HAP-1 (cell line): Measurements from ENCODE around the gene MISP.

ENCODE experiments used
- DNase-seq, 2 experiments: peaks; one replicate each; pipeline ENCODE4 v3.0.0-alpha.2; 2016 to 2020; ENCODE audit warnings: low spot score in 2 of 2
- H3K27me3 ChIP-seq: fragments of 250-450 bp; sonication (Bioruptor Pico); 2 replicates; pipeline ENCODE4 v1.5.1; 2020; ENCODE audit warnings: low read depth, mild to moderate bottlenecking, moderate library complexity
- H3K36me3 ChIP-seq: fragments of 250-450 bp; sonication (Bioruptor Pico); replicated peaks from 2 replicates; pipeline ENCODE4 v1.5.1; 2020; ENCODE audit warnings: mild to moderate bottlenecking
- H3K4me1 ChIP-seq: fragments of 250-450 bp; sonication (Bioruptor Pico); 2 replicates; pipeline ENCODE4 v1.5.1; 2020; ENCODE audit warnings: mild to moderate bottlenecking
- H3K4me3 ChIP-seq: fragments of 250-450 bp; sonication (Bioruptor Pico); 2 replicates; pipeline ENCODE4 v1.5.1; 2020; ENCODE audit warnings: mild to moderate bottlenecking, moderate library complexity
- H3K9me3 ChIP-seq: fragments of 250-450 bp; sonication (Bioruptor Pico); 2 replicates; pipeline ENCODE4 v1.5.1; 2020; ENCODE audit warnings: mild to moderate bottlenecking, moderate library complexity
- in situ Hi-C: fragments of 300-500 bp; cut with MboI; formaldehyde crosslinking; loops from 3 replicates; pipeline ENCODE4 v1.14.3; 2020; ENCODE audit warnings: low sequenced_read_pairs, inconsistent platforms, mixed read lengths

MISP gene

DNA sequence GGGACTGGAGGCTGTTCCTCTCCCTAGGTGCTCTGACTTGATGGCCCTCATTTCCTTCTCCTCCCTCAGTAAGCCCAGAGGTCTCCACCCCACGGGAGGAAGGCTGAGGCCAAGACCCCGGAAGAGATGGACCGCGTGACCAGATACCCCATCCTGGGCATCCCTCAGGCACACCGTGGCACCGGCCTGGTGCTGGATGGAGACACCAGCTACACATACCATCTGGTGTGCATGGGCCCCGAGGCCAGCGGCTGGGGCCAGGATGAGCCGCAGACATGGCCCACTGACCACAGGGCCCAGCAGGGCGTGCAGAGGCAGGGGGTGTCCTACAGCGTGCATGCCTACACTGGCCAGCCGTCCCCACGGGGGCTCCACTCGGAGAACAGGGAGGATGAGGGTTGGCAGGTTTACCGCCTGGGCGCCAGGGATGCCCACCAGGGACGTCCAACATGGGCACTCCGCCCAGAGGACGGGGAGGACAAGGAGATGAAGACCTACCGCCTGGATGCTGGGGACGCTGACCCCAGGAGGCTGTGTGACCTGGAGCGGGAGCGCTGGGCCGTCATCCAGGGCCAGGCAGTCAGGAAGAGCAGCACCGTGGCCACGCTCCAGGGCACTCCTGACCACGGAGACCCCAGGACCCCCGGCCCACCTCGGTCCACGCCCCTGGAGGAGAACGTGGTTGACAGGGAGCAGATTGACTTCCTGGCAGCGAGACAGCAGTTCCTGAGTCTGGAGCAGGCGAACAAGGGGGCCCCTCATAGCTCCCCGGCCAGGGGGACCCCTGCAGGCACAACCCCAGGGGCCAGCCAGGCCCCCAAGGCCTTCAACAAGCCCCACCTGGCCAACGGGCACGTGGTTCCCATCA is 6.1 kb downstream of the MISP start:
- no peaks in the 10 kb centered on the region for H3K4me1 ChIP-seq
- no peaks in the 10 kb centered on the region for H3K36me3 ChIP-seq
- in situ Hi-C loops: no loop called here

DNA sequence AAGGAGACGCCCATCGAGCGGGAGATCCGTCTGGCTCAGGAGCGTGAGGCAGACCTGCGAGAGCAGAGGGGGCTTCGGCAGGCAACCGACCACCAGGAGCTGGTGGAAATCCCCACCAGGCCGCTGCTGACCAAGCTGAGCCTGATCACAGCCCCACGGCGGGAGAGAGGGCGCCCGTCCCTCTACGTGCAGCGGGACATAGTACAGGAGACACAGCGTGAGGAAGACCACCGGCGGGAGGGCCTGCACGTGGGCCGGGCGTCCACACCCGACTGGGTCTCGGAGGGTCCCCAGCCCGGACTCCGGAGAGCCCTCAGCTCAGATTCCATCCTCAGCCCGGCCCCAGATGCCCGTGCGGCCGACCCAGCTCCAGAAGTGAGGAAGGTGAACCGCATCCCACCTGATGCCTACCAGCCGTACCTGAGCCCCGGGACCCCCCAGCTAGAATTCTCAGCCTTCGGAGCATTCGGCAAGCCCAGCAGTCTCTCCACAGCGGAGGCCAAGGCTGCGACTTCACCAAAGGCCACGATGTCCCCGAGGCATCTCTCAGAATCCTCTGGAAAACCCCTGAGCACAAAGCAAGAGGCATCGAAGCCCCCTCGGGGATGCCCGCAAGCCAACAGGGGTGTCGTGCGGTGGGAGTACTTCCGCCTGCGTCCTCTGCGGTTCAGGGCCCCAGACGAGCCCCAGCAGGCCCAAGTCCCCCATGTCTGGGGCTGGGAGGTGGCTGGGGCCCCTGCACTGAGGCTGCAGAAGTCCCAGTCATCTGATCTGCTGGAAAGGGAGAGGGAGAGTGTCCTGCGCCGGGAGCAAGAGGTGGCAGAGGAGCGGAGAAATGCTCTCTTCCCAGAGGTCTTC is 7.1 kb downstream of the MISP start:
- DNase-seq: no peak
- in situ Hi-C loops: no loop called here
- no peaks in the 10 kb centered on the region for H3K36me3 ChIP-seq

More for the DNA sequence above, 6.1 kb downstream of the MISP start:
- Histone ChIP-seq H3K9me3 (peaks cover 13% of the 10 kb centered on the region), H3K4me3 (no peak overlapping the region), H3K27me3 (no peaks in the 10 kb centered on the region)
- DNase-seq: no peak

DNA sequence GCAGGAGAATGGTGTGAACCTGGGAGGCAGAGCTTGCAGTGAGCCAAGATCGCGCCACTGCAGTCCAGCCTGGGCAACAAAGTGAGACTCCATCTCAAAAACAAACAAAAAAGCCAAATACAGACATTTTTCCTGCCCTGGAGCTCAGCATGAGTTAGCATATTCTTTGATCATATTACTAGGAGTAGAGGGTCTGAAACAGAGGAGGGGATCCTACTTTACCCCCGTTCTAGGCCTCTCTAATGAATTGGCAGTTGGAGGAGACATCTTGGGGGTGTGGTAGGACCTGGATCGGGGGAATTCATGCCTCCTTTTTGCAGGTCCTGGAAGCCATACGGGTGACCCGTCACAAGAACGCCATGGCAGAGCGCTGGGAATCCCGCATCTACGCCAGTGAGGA is 12.3 kb downstream of the MISP start:
- in situ Hi-C loops: no loop called here
- DNase-seq: no peak
- Histone ChIP-seq H3K4me3 (no peak overlapping the region), H3K9me3 (peaks cover 13% of the 10 kb centered on the region), H3K36me3 (no peaks in the 10 kb centered on the region), H3K27me3 (no peaks in the 10 kb centered on the region), H3K4me1 (no peaks in the 10 kb centered on the region)

More for the DNA sequence above, 7.1 kb downstream of the MISP start:
- H3K4me1 ChIP-seq: no peaks in the 10 kb centered on the region
- H3K27me3 ChIP-seq: no peaks in the 10 kb centered on the region
- H3K9me3 ChIP-seq: peaks cover 16% of the 10 kb centered on the region
- no peak overlapping the region for H3K4me3 ChIP-seq

DNA sequence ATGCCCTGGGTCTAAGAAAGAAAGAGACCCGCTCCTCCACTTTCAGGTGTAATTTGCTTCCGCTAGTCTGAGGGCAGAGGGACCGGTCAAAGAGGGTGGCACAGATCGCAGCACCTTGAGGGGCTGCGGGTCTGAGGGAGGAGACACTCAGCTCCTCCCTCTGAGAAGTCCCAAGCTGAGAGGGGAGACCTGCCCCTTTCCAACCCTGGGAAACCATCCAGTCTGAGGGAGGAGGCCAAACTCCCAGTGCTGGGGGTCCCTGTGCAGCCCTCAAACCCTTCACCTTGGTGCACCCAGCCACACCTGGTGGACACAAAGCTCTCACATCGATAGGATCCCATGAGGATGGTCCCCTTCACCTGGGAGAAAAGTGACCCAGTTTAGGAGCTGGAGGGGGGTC is 13.0 kb downstream of the MISP start:
- H3K9me3 ChIP-seq: peaks cover 7% of the 10 kb centered on the region
- in situ Hi-C loops: no loop called here
- DNase-seq: no peak
- no peaks in the 10 kb centered on the region for H3K4me1 ChIP-seq
- no peaks in the 10 kb centered on the region for H3K27me3 ChIP-seq
- H3K36me3 ChIP-seq: no peaks in the 10 kb centered on the region
- no peak overlapping the region for H3K4me3 ChIP-seq

DNA sequence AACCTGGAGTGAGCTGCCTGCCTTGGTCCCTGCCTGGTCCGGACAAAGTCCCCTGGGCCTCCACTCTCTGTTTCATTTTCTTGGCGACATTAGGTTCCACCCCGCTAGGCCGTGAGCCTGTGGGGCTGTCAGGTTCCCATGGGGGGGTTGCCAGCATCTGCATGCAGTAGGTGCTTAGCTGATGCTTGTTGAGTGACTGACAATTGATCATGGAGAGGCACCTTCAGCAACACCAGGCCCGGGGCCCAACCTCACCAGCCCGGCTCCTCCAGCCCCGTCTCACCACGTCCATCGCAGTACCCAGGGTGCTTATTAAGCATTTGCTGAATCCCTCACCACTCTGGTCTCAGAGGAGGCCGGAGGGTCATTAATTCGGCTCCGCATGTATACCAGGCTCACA is 13.4 kb downstream of the MISP start:
- Histone ChIP-seq H3K36me3 (no peaks in the 10 kb centered on the region), H3K4me1 (no peaks in the 10 kb centered on the region), H3K4me3 (no peak overlapping the region), H3K27me3 (no peaks in the 10 kb centered on the region), H3K9me3 (peaks cover 5% of the 10 kb centered on the region; the same call in 1 of the 2 replicates)
- in situ Hi-C loops: no loop called here
- no peak for DNase-seq

DNA sequence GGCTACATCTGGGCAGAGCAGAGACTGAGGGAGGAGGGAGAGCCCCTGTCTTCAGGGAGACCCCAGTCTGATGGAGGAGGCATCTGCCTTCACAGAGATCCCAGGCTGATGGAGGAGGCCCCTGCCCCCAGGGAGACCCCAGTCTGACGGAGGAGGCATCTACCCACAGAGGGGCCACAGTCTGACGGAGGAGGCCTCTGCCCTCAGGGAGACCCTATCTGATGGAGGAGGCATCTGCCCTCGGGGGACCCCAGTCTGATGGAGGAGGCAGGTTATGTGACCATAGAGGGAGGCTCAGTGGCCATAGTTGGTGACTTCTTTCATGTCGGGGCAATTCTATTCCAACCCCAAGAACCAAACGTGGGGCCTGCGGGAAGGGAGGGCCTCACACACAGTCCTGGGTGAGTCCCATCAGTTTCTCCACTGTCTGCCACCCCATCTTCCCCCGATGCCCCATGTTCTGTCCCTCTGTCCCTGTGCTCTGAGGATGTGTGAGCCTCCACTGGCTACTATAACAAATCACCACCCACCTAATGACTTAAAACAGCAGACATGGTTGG is 14.3 kb downstream of the MISP start:
- no peak for DNase-seq
- in situ Hi-C loops: no loop called here
- H3K4me3 ChIP-seq: no peak overlapping the region
- peaks cover 5% of the 10 kb centered on the region; the same call in 1 of the 2 replicates for H3K9me3 ChIP-seq
- H3K36me3 ChIP-seq: no peaks in the 10 kb centered on the region
- no peaks in the 10 kb centered on the region for H3K27me3 ChIP-seq
- no peaks in the 10 kb centered on the region for H3K4me1 ChIP-seq

DNA sequence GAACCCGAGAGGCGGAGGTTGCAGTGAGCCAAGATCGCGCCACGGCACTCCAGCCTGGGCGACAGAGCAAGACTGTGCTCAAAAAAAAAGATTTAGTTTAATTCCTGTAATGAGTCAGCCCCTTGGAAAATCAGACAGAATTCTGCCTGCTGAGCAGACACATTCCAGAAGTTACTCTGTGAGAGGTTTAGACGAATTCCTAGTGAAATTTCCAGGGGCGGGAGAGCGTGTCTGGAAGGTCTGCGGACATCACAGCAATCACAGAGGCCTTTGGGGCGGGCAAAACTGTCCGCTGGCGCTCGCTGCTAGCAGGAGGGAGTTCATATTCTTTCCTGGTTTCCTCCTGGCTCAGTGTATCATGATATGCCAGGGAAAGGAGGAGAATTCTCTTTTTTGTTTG is 17.5 kb downstream of the MISP start:
- in situ Hi-C loops: no loop called here
- no peak for DNase-seq
- no peaks in the 10 kb centered on the region for H3K27me3 ChIP-seq
- no peak overlapping the region for H3K4me3 ChIP-seq
- no peaks in the 10 kb centered on the region for H3K36me3 ChIP-seq
- H3K9me3 ChIP-seq: no peaks in the 10 kb centered on the region
- peaks cover 3% of the 10 kb centered on the region for H3K4me1 ChIP-seq

DNA sequence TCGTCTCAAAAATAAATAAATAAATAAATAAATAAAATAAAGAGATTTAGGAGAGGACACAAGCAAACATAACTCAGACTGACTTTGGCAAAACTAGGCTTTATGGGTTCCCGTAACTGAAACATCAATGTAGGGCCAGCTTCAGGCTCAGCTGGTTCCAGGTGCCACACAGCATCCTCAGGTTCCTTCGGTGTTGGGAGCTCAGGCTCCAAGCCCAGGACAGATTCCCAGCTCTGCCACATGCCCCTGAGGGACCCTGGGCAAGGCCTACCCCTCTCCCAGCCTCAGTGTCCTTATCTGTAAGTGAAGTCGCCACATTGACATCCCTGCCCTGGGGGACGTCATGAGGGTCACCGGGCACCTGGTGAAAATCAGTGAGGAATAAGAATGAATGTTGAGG is 18.7 kb downstream of the MISP start:
- DNase-seq: no peak
- Histone ChIP-seq H3K27me3 (no peaks in the 10 kb centered on the region), H3K36me3 (no peaks in the 10 kb centered on the region), H3K9me3 (no peaks in the 10 kb centered on the region), H3K4me1 (peaks cover 3% of the 10 kb centered on the region), H3K4me3 (no peak overlapping the region)
- in situ Hi-C loops: loop anchor here (10.0 kb wide), 1 partner anchor 215 kb away; the partner anchor contains the start of gene WDR18

DNA sequence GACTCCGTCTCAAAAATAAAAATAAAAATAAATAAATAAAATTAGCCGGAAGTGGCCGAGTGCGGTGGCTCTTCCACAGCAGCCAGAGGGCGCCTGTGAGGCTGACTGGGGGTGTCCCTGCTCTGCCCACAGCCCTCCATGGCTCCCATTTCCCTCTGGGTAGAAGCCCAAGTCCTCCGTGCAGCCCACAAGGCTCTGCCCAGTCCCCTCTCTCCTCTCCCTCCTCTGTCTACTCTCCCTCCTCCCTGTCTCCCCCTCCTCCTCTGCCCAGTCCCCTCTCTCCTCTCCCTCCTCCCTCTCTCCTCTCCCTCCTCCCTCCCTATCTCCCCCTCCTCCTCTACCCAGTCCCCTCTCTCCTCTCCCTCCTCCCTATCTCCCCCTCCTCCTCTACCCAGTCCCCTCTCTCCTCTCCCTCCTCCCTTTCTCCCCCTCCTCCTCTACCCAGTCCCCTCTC is 20.4 kb downstream of the MISP start:
- H3K9me3 ChIP-seq: no peaks in the 10 kb centered on the region
- peaks cover 3% of the 10 kb centered on the region for H3K4me1 ChIP-seq
- no peaks in the 10 kb centered on the region for H3K36me3 ChIP-seq
- in situ Hi-C loops: loop anchor here (10.0 kb wide), 1 partner anchor 213 kb away; the partner anchor contains the start of gene WDR18
- H3K27me3 ChIP-seq: no peaks in the 10 kb centered on the region
- peak; percentile 33 to 80 for DNase-seq
- H3K4me3 ChIP-seq: no peak overlapping the region

DNA sequence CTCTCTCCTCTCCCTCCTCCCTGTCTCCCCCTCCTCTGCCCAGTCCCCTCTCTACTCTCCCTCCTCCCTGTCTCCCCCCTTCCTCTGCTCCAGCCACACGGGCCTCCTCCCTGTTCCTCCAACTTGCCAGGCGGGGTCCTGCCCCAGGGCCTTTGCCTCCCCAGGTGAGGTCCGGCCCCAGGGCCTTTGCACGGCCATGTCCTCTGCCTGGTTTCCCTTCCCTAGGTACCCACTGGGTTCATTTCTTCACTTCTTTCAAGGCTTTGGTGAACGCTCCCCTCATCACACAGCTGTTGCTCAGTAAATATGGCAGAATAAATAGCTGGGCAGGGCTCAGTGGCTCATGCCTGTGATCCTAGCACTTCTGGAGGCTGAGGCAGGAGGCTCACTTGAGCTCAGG is 21.2 kb downstream of the MISP start:
- in situ Hi-C loops: loop anchor here (10.0 kb wide), 1 partner anchor 213 kb away; the partner anchor contains the start of gene WDR18
- Histone ChIP-seq H3K36me3 (no peaks in the 10 kb centered on the region), H3K4me1 (peaks cover 3% of the 10 kb centered on the region), H3K4me3 (no peak overlapping the region), H3K9me3 (no peaks in the 10 kb centered on the region), H3K27me3 (no peaks in the 10 kb centered on the region)
- no peak for DNase-seq

DNA sequence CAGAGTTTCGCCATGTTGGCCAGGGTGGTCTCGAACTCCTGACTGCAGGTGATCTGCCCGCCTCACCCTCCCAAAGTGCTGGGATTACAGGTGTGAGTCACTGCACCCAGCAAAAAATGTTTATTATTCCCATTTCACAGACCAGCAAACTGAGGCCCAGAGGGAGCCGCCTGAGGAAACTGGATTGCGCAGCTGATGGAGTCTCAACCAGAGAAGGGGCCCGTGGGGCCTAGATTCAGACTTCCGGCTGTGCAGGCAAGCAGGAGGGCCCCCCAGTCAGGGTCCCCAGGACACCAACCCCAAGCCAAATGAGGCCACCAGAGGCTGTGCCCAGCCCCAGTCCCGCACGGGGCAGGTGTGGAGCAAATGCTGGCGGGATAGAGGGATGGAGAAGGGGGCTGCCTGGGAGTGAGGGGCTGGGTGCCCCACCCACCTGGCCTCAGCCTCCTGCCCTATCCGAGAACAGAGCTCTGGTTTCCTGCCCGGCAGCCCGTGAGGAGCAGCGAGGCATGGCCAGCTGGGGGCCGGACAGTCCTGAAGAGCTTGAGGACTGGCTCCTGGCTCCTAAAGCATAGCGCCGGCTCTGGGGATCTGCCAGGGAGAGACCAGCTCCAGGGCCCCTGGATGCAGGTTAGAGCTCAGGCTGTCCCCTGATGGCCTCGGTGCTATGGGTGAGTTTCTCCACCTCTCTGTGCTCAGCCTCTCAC is 22.0 kb downstream of the MISP start:
- DNase-seq: no peak
- Histone ChIP-seq H3K27me3 (no peaks in the 10 kb centered on the region), H3K36me3 (no peaks in the 10 kb centered on the region), H3K4me1 (peaks cover 3% of the 10 kb centered on the region), H3K4me3 (no peak overlapping the region), H3K9me3 (no peaks in the 10 kb centered on the region)
- in situ Hi-C loops: loop anchor here (10.0 kb wide), 1 partner anchor 212 kb away; the partner anchor contains the start of gene WDR18

DNA sequence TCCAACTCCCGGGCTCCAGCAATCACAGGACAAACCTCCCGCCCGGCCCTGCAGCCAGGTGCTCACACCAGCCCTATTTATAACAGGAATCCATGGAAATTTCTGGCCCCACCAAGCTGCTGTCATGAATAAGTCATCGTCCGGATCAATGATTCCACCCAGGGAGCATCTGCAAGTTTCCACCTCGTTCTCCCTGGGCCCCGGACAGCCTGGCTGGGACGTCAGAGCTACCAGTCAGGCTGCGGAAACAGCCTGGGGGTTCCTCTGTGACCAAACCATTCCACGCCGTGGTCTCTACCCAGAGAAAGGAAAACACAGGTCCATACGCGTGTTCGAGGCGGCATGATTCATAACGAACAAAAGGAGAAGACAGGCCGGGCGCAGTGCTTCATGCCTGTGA is 25.6 kb downstream of the MISP start:
- peaks cover 4% of the 10 kb centered on the region for H3K4me1 ChIP-seq
- H3K27me3 ChIP-seq: no peaks in the 10 kb centered on the region
- no peak for DNase-seq
- H3K36me3 ChIP-seq: no peaks in the 10 kb centered on the region; the same call in 1 of the 2 replicates
- in situ Hi-C loops: loop anchor here (10.0 kb wide), 1 partner anchor 208 kb away; the partner anchor contains the start of gene WDR18
- no peaks in the 10 kb centered on the region for H3K9me3 ChIP-seq
- H3K4me3 ChIP-seq: no peak overlapping the region
